GM21786 (cell line): Measurements from ENCODE around the gene LOXHD1.

ENCODE experiments used
- ATAC-seq: cut with Tn5 transposase; IDR thresholded peaks from one replicate; pipeline ENCODE4 v1.9.1; 2021; ENCODE audit not compliant: unreplicated experiment

Gene LOXHD1

DNA sequence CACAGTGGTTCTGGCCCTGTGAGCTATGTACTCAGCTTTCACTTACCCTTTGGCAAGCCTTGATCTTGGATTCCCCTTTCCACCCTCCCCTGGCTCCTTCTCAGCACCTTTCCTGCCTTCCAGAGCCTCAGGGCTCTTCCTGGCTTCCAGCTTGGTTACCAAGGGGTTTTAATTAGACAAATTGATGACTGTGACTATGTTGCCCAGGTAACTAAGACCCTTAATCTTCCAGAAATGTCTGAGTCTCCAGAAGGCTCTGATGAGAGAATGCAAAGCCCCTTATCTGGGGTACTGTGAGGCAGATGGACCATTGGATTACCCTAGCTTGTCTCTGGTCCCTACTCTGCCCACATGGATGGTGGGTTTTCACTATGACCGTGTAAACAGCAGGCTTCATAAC is 174.2 kb downstream of the LOXHD1 start:
- ATAC-seq: no peak

GRCh38 chr18:46481847-46482245 is 175.2 kb downstream of the LOXHD1 start:
- ATAC-seq: no peak

DNA sequence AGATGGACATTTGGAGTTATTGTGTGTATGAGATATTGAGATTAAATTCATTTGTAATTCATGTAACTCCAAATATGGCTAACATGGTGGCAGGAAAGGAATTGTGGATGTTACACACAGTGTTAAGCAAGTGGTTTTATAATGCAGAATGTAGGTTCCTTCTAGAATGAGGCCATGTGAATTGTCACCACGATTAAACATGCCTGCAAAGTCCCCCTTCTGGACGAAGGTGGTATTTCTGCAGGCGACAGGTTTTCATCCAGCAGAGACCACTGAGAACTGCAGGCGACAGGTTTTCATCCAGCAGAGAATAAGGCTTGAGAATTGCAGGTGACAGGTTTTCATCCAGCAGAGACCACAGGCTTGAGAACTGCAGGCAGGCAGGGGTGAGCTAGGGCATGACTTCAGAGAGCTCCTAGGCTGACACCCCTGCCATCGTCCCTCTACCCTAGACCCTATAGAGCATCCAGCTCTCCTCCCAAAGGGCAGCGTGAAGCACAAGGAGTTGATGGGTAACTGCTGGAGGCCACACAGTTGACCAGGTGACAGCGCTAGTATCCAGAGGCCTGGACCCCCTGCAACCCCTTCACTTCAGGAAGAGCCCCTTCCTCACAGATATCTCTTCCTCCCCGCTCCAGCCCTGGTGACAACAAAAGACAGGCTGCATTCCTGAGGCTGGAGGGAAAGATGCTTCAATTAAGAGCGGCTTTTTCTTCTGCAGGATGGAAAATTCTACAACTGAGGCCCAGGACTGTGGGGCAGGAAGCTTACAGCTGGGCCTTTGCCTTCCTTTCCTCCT is 175.8 kb downstream of the LOXHD1 start:
- ATAC-seq: no peak

DNA sequence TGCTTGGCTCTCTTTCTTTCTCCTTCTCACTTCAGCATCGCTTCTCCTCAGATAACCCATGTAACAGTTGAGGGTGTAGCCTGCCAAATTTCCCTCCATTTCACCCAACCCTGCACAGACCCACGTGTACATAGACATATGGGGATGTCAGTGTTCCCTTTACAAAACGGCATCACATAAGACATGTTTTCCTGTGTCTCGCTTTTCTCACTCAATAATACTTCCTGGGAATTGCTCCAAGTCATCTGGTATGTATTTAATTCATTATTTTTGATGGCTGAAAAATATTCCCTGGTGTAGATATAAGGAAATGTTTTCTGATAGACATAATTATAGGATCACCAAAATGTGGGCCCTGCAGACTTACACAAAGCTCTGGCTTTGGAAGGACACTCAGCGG is 176.8 kb downstream of the LOXHD1 start:
- no peak for ATAC-seq

DNA sequence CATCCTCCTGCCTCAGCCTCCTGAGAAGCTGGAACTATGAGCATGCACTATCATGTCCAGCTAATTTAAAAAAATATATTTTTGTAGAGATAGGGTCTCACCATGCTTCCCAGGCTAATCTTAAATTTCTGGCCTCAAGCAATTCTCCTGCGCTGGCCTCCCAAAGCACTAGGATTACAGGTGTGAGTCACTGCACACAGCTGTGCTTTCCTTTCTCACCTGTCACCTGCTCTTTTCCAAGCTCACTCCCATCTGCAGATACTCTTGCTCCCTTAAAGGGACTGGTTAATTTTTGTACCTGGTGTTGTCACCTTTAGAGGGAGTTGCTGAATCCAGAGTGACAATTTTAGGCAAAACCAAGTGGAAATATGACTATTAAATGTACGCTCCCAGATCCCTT is 178.2 kb downstream of the LOXHD1 start:
- ATAC-seq: no peak

DNA sequence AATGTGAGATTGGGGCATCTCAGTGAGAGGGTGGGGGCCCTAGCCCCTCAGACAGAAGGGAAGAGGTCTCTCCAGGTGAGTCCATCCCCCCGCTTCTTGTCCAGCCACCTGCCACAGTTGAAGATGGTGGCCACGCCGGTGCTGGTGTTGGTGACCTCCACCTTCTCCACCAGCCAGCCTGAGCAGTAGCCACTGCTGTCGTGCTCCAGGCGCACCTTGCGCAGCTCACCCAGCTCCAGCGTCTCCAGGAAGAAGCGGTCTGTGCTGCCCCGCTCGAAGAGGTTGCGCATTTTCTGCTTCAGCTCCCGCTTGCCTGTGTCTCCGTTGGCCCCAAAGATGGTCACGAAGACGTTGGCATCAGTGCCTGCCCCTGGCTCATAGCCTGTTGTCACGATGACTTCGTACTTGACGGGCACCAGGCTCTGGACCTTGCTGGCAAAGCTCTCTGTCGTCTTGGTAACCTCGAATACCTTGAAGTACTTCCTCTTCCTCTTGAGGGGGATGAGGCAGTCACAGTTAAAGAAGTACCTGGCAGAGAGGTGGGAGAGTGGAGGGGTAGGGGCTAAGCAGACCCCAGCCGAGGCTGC is 179.5 kb downstream of the LOXHD1 start:
- no peak for ATAC-seq

DNA sequence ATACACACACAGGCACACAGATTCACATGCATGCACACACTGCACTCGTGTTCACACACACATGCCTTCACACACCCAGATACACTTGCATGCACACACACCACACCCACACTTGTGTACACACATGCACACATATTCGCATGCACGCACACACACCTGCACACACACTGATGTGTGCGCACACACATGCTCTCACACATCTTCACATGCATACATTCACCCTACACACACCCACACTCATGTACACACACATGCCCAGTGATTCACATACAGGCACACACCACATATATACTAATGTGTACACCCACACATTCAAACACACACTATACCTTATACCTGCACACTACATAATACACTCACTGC is 181.6 kb downstream of the LOXHD1 start:
- no peak for ATAC-seq

DNA sequence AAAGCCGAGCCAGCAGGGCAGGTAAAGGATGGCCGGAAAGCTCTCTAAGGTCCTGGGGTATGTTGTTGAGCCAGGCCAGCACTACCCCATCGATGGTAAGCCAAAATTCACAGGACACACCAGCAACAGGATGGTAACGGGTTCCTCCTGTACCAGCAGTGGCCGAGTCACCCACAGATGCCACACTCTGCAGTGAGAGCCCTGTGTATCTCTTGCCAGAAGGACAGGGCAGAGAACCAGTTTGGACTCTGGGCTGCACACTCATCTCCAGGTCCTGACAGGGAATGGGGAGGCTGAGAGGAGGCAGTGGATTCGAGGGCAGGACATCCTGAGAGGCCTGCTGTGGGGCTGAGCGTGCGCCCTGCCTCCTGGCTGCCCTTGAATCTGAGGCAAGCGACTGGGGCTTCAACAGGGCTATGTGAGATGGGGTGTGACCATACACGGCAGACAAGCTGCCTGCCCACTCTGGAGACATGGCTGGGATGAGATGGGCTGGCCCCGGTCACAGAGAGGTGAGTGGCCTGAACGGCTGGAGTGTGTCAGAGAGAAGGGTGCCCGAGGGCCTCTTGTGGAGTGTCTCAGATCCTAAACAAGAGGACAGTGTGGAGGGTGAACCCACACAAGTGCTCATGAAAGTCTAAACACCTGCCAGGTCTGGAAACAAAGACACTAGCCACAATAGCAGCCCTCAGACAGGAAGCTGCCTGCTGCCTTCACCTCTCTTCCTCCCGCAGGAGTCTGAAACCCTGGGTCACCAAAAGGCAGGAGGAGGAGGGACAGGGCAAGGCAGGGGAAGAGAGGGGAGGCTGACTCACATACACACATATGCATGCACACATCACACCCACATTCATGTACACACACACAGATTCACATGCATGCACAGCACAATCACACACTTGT is 182.3 kb downstream of the LOXHD1 start:
- no peak for ATAC-seq

DNA sequence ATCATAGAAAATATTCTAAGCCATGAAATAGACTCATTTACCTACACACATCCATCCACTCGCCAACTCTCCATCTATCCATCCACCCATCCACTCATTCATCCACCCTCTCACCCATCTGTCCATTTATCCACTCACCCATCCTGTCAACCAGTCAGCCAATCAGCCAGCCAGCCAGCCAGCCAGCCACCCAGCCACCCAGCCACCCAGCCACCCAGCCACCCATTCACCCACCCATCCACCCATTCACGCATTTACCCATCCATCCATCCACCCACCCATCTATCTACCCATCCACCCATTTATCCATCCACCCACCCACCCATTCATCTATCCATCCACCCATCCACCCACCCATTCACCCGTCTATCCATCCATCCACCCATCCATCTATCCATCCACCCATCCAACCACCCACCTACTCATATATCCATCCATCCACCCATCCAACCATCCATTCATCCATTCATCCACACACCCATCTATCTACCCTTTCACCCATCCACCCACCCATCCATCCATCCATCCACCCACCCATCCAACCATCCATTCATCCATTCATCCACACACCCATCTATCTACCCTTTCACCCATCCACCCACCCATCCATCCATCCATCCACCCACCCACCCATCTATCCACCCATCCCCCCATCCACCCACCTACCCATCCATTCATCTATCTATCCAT is 185.1 kb downstream of the LOXHD1 start:
- no peak for ATAC-seq

- ATAC-seq: no peak
These were observed 186.3 kb downstream of the LOXHD1 start for GRCh38 chr18:46470714-46471113.

GRCh38 chr18:46469186-46469915 is 187.7 kb downstream of the LOXHD1 start:
- ATAC-seq: no peak

- no peak for ATAC-seq
These were observed 188.4 kb downstream of the LOXHD1 start for GRCh38 chr18:46468426-46469180.

GRCh38 chr18:46466234-46467160 is 190.5 kb downstream of the LOXHD1 start:
- no peak for ATAC-seq

DNA sequence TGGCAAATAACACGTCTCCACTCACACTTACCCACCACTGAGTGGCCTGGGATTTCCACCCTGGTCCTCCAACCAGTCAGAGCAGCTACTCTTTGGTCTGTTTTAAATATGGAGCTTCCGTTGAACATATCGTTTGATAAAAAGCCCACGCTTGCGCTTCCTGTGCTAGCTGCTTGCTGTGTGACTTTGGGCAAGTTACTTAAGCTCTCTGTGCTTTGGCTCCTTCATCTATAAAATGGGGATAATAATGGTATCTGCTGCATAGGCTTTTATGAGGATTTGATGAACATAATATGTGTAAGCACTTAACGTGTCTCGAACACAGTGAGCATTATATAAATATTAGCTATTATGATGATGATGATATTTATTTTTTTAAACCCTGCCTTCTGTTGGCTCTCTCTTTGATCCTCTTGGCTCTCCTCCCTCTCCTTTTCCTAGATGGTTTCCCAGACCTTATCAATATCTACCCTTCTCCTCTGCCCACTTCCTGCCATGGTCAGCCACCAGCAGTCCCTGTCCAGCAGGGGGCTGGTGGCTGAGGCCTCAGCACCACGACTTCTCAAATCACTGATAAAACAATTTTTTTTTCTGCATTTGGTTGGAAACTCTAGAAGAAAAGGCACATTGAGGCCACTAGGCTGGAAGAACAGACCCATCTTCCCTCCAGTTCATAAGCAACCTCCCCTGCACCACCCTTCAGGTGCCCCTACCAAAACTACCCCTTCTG is 191.9 kb downstream of the LOXHD1 start:
- ATAC-seq: no peak

DNA sequence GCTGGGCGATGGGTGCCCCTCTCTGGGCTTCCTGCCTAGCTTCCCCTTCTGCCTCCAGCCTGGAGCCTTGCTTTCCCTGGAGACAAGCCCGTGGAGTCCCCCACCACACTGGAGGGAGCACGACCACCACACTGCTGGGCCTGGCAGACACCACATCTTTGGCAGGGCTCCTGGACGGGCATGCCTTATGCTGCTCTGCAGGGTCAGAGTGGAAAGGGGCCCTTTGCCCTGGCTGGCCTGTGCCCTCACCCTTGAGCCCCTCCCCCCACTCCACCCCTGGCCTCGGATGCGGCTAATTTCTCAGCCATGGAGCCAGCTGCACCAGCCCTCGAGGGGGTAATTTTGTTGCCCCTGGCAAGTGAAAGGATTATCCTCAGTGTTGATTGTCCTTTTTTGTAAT is 194.5 kb downstream of the LOXHD1 start:
- ATAC-seq: no peak

- no peak for ATAC-seq
These were observed 195.0 kb downstream of the LOXHD1 start for GRCh38 chr18:46461993-46462392.

- ATAC-seq: no peak
These were observed 196.3 kb downstream of the LOXHD1 start for GRCh38 chr18:46460754-46461153.

DNA sequence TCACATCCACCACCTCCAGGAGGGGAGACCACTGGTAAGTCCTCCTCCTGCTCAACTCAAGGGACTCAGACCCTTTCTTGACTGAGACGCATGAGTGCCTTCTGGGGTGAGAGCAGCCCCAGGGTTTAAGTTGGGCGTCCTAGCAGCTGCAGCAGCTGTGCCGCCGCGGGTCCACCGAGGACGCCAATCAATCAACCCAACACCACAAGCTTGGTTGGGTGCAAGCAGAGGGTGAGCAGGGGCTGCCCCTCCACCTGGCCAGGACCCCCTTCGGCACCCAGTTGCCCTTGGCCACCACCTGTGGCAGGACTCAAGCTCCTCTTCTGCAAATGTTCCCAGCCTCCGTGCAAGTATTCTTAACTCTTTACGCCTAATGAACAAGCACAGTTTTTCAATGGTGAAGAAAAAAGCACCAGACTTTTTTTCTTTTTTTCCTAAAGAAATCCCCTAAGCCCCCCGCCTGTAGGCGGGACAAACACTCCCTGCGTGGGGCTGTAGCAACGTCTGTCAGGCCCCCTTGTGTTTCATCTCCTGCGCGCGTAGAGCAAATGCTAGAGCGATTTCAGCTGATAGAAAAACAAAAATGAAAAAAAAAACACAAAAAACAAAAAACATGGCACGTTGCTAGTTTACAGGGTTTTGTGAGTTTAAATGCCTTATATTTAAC is 197.1 kb downstream of the LOXHD1 start:
- no peak for ATAC-seq
